ENCODE data around the gene MID1.
"Not testable (repeated sequence)": the region's sequence is repeated elsewhere in the genome, so short reads cannot be mapped to it uniquely, and the experiment has no call there.

The MID1 gene

DNA sequence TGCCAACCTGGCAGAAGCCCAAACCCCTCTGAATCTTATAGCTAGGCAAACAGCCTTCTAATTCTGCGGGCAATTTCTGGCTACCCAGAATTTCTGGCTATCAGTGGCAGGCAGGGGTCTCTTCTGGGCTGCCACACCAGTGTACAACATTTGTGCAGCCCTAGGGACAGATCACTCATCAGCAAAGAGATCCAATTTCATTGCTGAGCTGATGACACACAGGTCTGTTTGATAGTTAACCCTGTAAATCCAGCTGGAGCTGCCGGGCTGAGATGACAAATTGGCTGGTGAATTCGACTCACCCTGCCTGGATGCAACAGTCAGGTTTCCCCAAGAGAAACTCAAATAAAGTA lies 2.4 kb downstream of the MID1 start:
- DNase-seq (ENCODE audit: low spot score): no peak

DNA sequence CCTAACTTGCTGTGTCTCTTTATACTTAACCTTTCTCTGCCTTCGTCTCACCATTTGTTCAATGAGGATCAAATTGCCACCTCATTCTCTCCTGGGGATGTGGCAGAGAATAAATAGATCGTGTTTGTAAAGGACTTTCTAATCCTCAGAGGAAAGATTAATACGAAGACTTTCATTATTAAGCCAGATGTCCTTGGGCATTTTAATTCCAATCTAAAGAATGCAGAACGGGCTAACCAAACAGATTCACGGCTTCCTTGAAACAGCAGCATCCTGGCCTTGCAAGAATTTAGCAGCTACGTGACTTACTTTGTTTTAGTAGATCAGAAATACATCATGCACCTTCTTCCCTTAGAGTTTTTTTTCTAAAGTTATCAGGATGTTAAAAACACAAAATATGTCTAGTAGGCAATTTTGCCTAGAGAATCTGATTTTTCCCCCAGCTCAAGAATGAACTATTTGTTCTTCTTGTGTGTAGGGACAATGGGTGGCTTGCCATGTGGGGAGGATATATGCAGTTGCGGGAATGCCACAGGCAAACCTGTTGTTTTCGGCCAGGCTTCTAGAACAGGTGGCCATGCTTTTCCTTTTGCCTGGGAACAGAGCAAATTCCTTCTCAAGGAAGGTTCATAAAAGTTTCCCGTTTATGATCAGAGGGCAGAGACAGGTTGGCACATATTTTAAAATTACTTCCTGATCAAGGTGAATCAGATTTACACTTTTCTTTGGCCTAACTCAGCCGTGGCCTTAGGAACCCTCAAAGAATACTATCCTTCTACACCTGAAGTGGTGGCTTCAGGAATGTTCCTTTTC lies 3.0 kb downstream of the MID1 start:
- DNase-seq (ENCODE audit: low spot score): no peak

DNA sequence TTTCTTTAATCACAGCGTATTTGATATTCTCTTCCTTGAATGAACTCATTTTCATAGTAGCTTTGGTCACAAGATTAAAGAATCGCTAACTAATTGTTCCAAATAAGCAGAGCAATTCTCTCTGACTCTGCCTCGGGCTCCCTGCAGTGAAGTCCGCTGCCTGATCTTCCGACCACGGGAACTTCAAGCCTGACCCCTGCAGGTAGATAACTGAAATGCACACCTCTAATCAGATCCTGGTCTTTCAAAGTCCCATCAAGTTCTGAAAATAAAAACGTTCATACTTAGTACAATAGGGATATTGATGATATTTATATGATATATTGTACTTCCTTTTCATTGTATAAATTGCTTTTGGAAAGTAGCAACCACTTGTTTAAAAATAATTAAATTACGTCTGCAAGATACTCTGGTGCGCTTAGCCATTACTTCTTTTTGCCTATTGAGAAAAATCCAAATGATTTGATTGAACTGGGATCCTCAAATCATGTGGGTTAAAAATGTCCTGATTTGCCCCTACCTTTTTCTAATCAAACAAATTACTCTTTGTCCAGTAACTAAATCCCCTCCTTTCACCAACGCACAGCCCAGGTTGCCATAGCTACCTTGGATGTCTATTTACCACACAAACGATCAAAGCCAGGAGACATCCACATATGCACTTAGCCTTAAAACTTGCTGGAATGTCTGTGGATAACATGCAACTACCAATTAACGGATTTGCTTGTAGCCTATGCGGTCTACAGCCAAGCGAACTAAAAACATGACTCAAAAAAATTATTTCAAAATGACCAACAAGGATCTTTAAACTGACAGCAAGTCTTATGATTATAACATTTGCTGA lies 4.2 kb downstream of the MID1 start:
- peak; percentile 48 for DNase-seq (ENCODE audit: low spot score)

DNA sequence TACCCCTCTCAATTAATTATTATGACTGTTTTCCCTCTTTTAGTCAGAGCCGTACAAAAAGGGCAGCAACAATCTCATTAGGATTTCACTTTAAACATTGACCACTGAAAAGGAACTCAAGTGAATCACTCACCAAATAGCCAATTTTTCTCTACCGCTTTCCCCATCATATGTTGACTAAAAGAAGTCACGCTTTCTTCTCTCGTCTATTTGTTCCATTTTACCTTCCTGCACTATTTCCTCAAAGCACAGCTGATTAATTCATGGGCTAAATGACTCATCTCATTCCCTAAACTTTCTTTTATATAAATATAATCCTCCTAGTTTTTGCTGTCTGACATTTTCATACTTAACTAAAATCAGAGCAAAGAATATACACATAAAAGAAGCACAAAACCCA lies 8.2 kb downstream of the MID1 start:
- DNase-seq (ENCODE audit: low spot score): no peak

DNA sequence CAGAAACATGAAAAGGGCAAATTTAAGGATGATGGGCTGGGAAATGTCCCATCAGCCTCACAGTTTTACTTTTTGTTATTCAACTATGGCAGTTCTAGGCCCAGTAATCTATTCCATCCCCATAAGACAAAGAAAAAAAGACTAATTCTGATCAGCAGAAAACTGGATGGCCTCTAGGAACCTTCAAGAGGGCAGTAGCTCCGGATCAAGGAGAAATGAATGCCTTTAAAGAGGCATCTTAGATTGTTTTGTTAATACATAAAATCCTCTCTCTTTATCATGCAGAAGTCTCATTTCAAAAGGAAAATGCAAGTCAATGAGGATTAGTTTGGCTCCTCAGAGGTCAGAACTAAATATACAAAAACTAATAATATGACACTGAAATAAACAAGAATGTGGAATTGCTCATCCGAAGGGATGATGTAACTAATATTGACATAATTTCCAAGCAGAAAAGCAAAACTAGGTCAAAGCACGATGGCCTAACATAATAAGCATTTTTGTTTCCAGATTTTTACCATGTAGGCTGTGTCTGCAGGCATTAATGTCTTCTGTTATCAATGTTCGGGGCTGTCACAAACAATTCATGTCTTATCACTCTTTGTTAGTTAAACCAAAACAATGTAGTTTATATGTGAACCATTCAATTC lies 8.8 kb downstream of the MID1 start:
- DNase-seq (ENCODE audit: low spot score): no peak

DNA sequence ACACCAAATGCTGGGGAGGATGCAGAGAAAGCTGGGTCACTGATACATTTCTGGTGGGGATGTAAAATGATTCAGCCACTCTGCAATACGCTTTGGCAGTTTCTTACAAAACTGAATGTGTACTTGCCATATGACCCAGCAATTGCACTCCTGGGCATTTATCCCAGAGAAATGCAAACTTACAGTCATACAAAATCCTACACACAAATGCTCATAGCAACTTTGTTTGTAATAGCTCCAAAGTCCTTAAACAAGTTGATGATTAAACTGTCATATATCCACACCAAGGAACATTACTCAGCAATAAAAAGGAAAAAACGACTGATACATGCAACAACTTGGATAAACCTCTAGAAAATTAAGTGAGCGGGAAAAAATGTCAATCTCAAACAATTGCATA lies 12.3 kb downstream of the MID1 start:
- no peak for DNase-seq (ENCODE audit: low spot score)

DNA sequence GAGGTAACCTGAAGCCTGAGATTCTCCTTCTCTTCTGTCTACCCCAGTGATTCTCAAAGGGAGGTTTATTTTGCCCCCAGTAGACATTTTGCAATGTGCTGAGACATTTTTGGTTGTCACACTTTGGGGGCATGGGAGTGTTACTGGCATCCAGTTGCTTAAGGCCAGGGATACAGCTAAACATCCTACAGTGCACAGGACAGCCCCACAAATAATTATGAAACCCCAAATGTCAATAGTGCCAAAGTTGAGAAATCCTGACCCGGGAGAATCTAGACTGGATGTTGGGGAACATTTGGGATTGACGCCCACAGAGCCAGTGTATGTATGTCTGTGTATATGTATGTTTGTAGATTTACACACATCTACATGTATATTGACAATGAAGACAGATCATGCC lies 13.2 kb downstream of the MID1 start:
- no peak for DNase-seq (ENCODE audit: low spot score)

DNA sequence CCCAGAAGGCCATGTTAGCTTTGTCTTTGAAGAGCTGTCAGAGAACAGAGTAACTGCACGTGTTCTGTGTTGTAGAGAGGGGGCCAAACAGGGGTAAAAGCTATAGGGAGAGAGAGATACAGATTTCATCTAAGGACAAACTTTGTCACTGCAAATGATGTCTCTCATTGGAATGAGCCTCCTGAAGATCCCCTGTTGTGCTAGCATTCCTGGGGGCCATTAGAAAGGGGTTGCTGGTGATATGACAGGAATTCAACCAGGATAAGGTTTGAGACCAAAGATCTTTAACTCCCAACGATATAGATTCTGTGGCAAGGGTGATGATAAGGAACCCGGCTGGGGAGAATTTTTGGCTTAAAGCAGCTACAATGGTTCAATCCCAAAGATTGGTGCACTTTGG lies 16.8 kb downstream of the MID1 start:
- no peak for DNase-seq (ENCODE audit: low spot score)

DNA sequence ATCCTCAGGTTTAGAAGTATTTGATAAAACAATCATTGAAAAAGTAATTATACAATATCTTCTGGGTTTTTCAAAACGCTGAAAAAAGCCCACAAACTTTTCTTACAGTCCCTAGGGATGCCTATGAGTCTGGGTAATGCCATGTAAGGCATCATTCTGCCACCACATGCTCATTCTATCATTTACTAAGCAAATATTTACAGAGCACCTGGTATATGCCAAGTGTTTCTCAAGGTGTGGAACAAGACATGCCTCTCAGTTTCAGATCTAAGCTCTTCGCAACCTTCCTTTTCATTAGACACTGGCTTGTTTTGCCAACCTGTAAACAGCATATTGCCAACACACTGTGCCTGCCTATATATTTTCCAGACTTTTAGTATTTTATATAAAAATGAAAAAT lies 17.7 kb downstream of the MID1 start:
- DNase-seq (ENCODE audit: low spot score): no peak

DNA sequence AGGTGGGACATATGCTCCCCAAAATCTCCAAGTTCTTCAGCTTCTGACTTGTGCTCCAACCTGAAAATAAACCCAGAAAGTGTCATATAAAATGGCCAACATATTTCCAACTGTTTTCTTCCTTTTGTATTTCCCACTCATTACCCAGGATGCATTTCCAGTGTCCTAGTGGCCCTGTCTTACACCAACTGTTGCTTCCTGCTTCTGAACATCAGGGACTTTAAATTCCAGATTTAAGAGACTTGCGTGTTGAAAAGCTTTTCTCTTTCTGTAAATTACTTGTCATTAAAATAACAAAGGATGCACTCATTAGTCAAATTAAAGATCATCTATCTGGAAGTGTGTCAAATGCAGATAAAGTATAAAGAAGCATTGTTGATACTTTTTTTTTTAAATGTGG lies 19.9 kb downstream of the MID1 start:
- DNase-seq (ENCODE audit: low spot score): no peak

DNA sequence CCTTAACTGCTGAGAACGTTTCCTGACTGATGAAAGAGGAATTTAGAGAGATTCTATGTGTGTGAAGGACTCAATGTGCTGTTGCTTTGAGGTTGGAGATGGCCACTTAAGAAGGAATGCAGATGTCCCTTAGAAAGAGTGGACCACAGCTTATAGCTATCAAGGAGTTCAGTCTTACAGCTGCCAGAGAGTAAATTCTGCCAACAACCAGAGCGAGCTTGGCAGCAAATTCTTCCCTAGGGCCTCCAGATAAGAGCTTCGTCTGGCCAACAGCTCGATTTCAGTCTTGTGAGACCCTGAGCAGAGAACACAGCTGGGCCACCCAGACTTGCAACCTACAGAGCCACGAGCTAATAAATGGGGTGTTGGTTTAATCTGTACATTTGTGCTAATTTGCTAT lies 21.8 kb downstream of the MID1 start:
- no peak for DNase-seq (ENCODE audit: low spot score)

DNA sequence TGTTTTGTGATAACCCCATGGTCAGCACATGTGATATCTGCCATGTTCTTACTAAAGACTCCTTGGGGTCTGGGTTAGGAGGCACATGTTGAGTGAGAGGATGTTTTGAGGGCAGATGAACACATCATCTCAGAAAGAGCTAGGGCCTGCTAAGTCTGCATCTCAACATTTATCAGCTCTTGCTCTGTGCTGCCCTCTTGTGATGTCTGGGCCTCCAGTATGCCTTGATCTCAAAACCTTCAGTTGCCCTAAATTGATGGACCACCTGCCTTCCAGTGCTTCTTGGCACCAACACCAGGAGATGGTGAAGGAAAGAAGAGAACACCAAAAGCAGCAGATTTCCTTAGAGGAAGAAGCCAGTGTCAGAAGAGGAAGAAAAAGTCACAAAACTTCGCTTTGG lies 22.5 kb downstream of the MID1 start:
- DNase-seq (ENCODE audit: low spot score): no peak

DNA sequence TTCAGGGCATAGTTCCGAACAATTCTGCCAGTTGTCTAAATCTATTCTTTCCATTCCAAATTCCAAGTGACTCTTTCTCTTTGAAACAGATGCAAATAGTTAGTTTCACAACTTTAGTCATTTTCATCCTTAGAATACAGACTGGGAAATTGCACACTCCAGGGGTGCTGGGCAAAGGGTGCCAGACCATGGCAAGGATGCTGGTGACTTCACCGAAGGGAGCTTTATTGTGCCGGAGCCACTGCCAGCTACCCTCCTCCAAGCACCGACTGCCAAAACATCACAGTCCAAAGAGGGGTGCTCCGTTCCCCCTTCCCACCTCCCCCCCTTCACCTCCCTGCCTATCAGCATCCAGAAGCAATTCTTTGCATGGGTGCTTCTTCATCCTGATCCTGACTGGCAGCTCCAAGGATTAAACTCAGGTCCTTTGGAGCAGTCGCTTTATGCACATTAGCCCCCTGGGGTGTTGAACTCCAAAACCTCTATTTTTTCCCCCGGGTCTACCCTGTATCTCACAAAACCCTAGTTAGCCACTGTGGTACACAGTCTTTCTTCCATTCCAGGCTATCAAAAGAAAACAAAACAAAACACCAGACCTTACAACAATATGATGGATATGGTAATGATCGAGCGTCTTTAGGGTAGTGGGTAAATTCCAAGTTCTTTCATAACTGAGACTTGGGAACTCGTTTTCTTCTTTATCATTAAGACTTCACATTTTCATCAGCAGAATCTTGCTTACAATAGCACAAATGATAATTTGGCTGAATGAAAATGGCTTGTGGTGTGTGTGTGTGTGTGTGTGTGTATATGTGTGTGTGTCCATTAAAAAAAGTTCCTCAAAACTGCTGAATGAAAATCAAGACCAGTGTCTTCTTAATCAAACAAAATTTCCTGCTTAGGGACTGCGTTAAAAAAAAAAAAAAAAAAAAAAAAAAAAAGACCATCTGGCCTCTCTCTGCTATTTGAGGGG lies 28.7 kb downstream of the MID1 start:
- no peak for DNase-seq (ENCODE audit: low spot score)

DNA sequence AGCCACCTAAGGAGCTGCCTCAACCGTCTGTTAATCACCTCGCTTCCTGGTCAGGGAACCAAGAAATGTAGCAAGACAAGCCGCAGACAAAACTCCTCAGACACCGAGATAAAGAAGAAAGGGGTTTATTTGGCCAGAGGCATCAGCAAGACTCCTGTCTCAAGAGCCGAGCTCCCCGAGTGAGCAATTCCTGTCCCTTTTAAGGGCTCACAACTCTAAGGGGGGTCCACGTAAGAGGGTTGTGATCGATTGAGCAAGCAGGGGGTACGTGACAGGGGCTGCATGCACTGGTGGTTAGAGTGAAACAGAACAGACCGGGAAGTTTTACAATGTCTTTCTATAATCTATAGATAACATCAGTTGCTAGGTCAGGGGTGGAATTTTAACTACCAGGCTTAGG lies 30.6 kb downstream of the MID1 start:
- DNase-seq (ENCODE audit: low spot score): not testable (repeated sequence)

DNA sequence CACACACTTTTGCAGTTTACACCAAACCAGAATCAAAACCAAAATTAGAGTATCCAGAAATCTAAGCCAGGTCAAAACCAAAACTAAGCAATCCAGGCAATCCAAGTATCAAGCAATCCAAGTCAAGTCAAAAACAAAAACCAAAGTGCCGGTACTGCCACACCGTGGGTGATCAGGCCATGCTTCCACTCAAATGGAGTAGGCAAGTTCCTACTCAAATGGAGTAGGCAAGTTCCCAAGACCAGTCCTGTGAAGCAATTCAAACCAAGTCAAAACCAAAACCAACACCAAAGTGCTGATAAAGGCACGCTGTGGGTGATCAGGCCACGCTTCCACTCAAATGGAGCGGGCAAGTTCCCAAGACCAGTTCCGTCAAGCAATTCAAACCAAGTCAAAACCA lies 31.3 kb downstream of the MID1 start:
- DNase-seq (ENCODE audit: low spot score): no peak

DNA sequence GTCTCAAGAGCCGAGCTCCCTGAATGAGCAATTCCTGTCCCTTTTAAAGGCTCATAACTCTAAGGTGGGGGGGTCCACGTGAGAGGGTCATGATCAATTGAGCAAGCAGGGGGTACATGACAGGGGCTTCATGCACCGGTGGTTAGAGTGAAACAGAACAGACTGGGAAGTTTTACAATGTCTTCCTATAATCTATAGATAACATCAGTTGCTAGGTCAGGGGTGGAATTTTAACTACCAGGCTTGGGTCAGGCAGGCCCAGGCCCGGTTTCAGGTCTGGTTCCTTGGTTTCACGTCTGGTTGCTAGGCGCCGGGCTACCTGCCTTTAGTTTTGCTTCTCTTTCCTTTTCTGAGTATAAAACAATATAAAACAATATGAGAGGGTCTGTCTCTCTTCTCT lies 35.5 kb downstream of the MID1 start:
- DNase-seq (ENCODE audit: low spot score): not testable (repeated sequence)

DNA sequence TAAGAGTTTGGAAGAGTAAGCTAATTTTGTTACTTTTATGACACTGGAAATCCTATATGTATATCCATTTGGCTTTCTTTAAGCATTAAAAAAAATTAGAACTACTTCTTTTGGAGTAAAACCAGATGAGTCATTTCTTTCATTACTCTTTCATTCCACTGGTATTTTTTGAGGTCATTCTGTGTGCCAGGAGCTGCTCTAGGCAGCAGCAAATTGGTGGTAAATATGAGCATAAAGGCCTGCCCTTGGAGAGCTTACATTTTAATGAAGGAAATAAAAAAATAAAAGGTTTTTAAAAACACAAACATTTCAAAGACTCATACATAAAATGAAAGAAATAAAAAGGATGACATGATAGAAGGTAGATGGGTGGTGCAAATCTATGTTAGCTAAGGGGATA lies 37.4 kb downstream of the MID1 start:
- DNase-seq (ENCODE audit: low spot score): no peak

DNA sequence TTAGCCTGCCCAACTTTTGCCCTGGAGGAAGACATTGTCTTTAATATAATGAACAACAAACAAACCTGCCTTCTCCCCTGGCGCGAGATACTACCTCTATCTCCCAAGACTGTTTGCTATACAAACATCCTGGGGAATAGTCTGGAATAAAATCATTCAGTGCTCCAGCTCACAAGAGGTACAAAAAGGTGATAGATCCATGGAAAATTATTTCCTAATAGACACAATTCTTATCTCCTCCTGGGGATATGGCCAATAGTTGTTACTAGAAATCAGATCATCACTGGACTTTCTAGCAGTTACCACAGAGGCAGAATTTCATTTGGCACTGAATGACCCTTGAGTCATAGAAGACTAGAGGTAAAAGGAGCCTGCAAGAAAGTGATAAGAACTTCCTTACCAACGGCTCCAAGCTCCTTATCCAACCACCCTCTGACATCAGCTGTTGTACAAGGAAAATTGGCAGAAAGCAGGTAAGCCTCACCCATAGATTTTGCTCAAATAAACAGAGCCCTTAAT lies 38.1 kb downstream of the MID1 start:
- no peak for DNase-seq (ENCODE audit: low spot score)

DNA sequence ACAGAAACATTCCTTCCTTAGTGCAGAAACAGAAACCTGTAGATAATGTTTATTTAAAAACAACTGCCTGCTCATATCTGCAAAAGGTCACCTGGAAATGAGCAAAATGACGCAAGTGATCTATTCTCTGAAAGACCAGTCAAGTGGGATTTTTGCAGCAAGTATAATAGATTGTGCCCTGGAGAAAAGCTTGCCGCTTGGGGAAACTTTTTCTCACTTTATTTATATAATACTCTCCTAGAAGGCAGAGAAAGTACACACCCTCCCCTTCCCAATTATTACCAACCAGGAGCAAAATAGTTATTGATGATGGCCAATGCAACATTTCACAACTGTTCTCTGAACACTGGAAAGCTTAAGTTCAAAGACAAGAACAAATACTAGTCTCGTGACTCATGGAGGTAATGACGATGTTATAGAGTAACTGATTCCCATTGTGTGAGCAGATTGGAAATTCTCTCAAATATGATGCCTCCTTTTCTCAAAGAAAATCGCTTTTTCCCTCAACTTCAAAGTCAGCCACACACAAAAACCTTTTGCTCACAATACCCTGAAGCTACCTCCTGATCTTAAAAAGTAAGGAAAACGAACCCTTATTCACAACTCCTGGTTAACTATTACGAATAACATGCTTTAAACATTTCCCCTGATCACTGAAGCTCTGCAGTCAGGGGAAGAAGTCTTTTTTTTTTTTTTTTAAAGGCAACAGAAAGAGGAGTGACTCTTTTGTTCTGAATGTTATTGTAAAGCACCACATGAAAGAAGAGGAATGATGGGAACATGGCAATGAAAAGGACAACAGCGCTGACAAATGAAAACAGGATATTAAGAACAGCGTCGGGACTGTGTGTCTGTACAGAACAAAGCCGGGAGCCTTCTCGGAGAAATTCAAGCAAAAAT lies 41.0 kb downstream of the MID1 start:
- DNase-seq (ENCODE audit: low spot score): no peak

DNA sequence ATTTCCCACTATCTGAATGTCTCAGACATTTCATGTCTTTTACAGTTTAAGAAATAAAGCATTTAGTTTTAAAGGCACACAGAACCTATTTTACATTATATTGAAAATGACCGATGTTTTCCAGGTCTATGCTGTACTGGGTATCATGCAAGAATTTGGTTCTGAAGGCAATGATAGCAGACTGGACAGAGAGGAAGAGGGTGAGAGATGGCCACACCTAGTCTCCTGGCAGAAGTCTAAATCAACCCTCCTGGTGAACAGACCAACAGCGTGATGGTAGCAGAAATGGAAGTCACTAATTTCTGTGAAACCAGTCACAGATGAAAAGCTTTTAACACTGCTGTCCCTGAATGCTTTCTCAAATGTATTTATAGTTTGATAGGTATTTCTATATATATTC lies 41.9 kb downstream of the MID1 start:
- no peak for DNase-seq (ENCODE audit: low spot score)

DNA sequence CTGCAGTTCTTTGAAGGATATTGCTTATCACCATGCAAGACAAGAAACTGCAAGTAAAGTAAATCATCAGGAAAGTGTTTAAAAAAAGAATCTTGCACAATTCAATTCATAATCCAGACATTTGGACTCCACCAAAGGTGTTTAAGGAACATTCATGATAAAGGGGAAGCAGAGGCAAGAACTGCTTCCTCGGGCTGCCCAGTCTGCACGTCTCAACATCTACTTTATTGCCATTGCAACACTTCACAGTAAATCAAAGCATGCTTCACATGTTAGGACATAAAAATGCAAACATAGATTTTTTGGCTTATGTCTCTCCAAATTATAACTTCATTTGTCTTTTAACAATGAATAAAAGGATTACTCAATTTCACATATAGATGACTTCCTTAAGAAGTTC lies 42.5 kb downstream of the MID1 start:
- DNase-seq (ENCODE audit: low spot score): no peak

Data from COLO829 (cell line).